Islet precursor cell (in vitro differentiated cells): ENCODE measurements around the gene CXCL16.
A peak's percentile ranks its signal among the peaks of the same experiment; 100 is the strongest.

Experiments
- DNase-seq: peaks from one replicate; pipeline ENCODE4 v3.0.0-alpha.2; 2018

Gene CXCL16

GRCh38 chr17:4748686-4749085 lies 9.0 kb upstream of the CXCL16 start:
- no peak for DNase-seq

GRCh38 chr17:4747847-4748246 lies 8.1 kb upstream of the CXCL16 start:
- DNase-seq, result no peak

- DNase-seq, result peak; percentile 81
These were observed 5.6 kb upstream of the CXCL16 start for GRCh38 chr17:4744999-4745969.

- DNase-seq, result no peak
These were observed 4.2 kb upstream of the CXCL16 start for GRCh38 chr17:4743898-4744297.

DNA sequence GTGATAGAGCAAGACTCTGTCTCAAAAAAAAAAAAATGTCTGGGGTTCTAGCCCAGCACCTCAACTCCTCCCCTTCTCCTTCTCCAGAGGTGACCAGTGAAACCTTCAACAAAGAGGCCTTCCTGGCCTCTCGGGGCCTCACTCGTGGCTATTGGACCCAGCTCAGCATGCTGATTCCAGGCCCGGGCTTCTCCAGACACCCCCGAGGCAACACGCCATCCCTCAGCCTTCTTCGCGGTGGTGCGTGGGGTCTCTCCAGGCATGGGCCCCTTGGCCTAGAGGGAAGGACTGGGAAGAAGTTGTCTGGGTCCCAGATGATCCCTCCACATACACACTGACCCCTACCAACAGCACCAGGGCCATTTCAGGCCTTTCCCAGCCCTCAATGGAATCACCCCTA lies 3.5 kb upstream of the CXCL16 start:
- no peak for DNase-seq

DNA sequence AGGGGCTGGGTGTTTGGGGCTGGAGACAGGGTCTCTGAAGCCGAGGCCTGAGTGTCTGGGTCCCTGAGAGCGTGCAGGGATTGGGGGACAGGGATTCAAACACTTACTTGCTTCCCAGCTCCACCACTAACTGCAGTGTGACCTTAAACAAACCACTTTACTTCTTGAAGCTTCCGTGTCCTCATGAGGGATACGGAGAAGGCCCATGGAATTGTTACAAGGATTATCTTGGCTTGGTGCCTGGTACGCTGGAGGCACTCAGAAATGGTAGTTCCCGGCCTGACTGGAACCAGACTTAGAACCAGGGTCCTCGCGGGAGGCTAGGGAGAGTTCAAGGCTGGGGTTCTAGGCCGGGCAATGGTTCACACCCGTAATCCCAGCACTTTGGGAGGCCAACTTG lies 2.9 kb upstream of the CXCL16 start:
- DNase-seq, result no peak

DNA sequence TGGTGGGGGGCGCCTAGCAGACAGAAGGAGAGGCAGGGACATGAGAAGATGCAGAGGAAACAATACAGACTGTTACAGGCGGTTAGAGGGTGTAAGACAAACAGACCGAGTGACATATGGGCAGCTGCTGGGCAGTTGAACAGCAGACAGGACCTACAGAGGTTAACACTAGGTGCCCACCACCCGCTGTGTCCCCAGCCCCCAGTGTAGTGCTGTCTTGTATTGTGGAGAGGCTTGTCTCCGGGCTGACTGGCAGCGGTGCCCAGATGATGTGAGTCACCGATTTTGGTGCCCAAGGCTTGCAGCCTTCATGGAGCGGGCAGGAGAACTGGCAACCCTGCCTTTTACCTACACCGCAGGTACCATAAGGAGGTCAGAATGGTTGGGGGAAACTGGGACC lies 2.4 kb upstream of the CXCL16 start:
- DNase-seq, result no peak

- no peak for DNase-seq
These were observed 1.8 kb upstream of the CXCL16 start for GRCh38 chr17:4741544-4741943.

DNA sequence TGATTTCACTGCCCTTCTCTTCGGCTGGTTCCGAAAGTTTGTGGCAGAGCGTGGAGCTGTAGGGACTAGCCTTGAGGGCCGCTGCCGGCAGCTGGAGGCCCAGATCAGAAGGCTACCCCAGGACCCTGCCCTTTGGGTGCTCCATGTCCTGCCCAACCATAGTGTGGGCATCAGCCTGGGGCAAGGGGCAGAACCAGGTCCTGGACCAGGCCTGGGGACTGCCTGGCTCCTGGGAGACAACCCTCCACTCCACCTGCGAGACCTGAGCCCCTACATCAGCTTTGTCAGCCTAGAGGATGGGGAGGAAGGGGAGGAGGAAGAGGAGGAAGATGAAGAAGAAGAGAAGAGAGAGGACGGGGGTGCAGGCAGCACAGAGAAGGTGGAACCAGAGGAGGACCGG lies 856 bp upstream of the CXCL16 start:
- DNase-seq, result no peak

GRCh38 chr17:4740025-4740351 lies 260 bp upstream of the CXCL16 start:
- no peak for DNase-seq

DNA sequence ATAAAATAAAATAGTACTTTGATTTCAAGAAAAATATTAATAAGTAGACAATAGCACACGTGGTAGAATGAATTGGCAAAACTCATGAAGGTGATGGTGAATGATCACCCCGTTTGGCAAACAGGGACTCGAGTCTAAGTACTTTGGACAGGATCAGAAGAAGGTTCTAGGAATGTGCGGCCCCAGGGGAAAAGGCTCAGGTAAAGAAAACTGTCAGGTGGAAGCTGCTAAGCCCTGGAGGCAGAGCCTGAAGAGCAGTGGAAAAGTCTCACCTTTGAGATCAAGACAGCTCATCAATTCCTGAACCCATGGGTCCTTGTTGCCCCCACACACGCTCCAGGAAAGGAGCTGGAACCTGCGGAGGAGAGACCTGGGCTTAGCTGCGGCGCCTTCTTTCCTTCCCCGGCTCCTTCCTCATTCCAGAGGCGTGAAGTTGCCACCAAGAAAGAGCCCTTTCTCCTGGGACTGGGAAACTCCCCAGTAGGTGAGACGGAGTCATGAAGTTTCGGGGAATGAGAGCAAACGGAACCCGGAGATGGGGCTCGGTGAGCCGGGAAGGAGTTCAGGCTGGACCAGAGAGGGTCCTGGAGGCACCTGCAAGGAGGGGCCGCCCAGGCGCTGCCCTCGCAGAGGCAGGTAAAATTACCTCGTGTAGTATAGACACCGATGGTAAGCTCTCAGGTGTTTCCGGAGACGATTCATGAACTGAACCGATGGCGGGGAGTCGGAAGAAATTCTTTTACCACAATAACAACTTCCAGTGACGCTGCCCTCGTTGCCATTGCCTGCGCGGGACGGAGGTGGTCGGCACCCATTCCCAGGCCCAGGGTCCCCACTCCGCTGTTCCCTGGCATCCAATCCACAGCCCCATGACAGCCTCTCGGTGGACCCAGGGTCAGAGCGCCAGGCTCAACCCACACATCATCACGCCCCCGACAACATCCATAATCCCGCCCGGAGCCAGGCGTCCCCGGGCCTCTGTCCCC lies 1.3 kb downstream of the CXCL16 start:
- peak; percentile 60 for DNase-seq

DNA sequence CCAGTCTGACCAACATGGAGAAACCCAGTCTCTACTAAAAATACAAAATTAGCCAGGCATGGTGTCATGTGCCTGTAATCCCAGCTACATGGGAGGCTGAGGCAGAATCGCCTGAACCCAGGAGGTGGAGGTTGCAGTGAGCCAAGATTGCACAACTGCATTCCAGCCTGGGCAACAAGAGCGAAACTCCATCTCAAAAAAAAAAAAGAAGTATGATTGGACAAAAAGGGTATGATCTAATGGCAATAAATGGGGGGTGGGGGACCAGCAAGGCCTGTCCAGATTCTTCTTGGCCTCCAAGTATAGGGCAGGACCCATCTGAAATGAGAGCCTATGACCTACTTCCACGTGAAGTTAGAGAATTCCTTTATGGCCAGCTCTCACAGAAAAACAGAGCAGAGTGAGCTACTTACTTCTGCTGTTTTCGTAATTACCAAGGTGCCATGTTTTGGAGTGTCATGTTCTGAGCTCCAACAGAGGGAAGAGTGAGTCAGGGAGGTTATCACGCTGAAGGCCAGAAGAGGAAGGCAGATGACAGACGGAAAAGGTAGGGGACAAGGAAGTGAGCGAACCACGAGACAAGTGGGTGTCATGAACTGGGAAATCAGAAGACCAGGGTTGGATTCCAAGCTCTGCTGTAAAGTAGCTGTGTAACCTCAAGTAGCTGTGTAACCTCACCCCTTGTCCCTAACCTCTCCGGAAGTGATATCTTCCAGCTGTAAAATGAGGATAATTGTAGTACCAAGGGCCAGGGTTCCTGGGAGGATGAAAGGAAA lies 3.7 kb downstream of the CXCL16 start:
- no peak for DNase-seq

- no peak for DNase-seq
These were observed 4.8 kb downstream of the CXCL16 start for GRCh38 chr17:4734857-4735475.

DNA sequence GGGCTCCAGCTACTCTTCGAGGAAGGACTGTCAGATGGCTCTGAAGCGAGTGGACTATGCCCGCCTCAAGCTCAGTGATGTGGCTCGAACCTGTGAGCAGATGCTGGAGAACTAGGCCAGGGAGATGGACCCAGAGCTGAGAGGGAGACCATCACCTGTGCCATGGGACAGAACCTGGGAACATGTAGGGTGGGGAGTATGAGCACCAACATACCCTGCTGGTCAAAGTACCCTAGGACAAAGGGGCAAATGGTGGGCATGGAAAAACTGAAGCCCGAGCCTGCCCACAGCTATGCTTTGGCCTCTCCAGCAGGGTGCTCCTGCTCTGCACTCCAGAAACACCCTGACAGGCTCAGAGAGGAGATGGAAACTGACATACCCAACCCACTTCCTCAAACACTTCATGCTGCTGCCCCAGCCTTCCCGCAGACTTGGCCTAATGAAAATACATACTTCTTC lies 6.6 kb downstream of the CXCL16 start:
- DNase-seq, result no peak

DNA sequence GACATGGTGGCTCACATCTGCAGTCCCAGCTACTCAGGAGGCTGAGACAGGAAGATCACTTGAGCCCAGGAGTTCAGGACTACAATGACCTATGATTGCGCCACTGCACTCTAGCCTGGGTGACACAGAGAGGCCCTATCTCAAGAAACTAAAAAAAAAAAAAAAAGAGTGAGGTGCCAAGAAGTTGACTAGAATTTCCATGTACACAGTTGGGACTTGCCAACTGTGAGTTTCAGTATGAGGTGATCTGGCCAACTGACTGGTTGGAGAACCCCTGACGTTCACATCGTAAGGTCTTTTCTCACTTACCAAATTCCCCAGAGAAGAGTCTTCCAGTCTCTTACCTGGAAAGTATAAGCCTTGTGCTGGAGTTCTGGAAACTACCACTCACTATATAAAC lies 11.6 kb downstream of the CXCL16 start:
- DNase-seq, result no peak

GRCh38 chr17:4725646-4726310 lies 13.9 kb downstream of the CXCL16 start:
- DNase-seq, result no peak

DNA sequence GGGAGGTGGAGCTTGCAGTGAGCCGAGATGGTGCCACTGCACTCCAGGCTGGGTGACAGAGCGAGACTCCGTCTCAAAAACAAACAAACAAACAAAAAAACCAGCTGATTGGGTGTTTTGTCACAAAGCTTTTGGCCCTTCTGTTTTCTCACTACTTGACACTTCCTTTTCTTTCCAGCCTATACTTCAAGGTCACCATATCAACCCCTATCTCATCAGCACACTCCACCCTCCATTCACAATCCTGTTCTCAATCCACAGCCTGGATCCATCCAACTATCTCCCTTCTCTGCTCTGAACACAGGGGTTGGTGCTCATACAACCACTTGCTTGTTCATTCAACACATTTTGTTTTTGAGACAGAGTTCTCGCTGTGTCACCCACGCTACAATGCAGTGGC lies 15.1 kb downstream of the CXCL16 start:
- no peak for DNase-seq

DNA sequence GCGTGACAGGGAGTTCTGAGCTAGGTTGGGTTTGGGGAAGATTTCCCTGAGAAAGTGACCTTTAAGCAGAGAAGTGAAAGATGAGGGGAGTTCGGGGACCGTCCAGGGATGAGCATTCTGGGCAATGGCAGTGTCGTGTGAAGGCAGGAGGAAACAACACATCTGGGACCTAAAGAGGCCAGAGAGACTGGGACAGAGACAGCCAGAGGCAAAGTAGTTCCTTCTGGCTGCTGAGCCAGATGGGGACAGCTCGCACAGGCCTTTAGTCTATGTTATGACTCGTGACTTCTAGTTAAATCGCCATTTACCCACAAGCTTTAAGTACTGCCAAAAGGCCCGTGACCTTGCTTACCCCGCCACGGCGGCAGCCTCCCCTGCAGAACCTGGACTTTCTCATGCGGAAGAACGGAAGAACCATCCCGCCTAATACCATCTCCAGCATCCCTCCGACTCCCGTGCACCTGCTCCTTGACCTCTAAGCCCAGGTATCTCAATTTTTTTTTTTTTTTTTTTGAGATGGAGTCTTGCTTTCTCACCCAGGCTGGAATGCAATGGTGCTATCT lies 17.0 kb downstream of the CXCL16 start:
- no peak for DNase-seq

DNA sequence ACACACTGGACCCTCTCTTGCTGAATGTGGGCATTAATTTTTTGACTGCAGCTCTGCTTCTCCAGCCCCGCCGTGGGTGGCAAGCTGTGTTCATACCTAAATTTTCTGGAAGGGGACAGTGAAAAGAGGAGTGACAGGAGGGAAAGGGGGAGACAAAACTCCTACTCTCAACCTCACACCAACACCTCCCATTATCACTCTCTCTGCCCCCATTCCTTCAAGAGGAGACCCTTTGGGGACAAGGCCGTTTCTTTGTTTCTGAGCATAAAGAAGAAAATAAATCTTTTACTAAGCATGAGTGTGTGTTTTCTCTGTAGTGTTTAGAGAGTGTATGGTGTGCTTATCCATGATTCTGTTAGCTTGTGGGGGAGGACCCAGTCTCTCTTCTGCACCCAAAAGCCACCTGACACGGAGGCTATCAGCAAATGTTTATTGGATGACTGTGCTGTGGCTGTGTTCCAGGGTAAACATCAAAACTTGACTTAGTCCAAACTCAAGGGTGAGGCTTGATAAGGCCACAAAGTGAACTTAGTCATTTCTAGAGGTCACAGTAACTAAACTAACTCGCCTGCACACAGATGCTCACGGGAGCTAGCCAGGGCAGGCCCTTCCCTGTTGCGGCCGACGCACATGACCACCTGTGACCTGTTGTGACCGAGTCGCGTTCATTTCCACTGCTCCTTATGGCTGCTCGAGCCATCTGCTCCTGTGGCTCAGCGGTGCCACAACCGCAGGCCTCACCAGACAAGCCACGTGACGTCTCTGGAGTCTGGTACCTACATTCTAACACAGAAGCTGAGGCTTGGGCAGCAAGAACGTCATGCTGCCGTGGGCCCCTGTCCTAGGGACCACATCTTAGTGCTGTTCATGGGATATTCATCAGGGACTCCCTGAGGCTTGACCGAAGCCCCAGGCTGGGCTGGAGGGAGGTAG lies 18.3 kb downstream of the CXCL16 start:
- DNase-seq, result no peak

- DNase-seq, result no peak
These were observed 18.9 kb downstream of the CXCL16 start for GRCh38 chr17:4720787-4721186.
